Panc1 (cell line): ENCODE results near the gene SLC4A2.

Experiments
- CTCF ChIP-seq: fragments of 450-650 bp; IDR thresholded peaks from 2 replicates; pipeline ENCODE4 v1.5.1; 2017; ENCODE audit warnings: mild to moderate bottlenecking
- POLR2AphosphoS5 ChIP-seq: IDR thresholded peaks from 2 replicates; pipeline ENCODE4 v1.6.1; 2012; ENCODE audit warnings: mild to moderate bottlenecking, low read depth, low read length, moderate library complexity
- REST ChIP-seq, 2 experiments: IDR thresholded peaks; 2 replicates each; pipeline ENCODE4 v1.6.1; 2011 to 2012; ENCODE audit warnings: low read depth in 2 of 2, control low read depth in 1 of 2, low read length in 1 of 2, mild to moderate bottlenecking in 1 of 2, moderate library complexity in 1 of 2; ENCODE audit not compliant: insufficient read depth in 1 of 2
- TCF7L2 ChIP-seq: IDR thresholded peaks from 2 replicates; pipeline ENCODE4 v1.6.1; 2011; ENCODE audit warnings: mild to moderate bottlenecking, low read depth, low read length, inconsistent platforms

GRCh38 chr7:151088019-151088855, 28.8 kb downstream of the SLC4A2 start:
- TF ChIP-seq CTCF (no peak), TCF7L2 (no peak), POLR2AphosphoS5 (no peak), REST (IDR thresholded peaks at IDR 0.05; ENCODE audit: insufficient read depth in 1 of 2, low read depth in 2 of 2, low read length in 1 of 2) (no peak)
